Neural progenitor cell (in vitro differentiated cells): ENCODE measurements around the gene CALN1. TPM values are rescaled to one million over a fixed set of nuclear protein-coding genes. Genes with fewer than 3 reads are reported as not detected.

Experiments
- DNase-seq: peaks from one replicate; pipeline ENCODE4 v3.0.0-alpha.2; 2016; ENCODE audit warnings: low spot score
- H2AFZ ChIP-seq: fragments of 200-600 bp; sonication (generic); replicated peaks from 2 replicates; pipeline ENCODE4 v1.6.1; 2016; ENCODE audit warnings: antibody characterized with exemption
- H3F3A ChIP-seq: fragments of 200-600 bp; sonication (generic); 2 replicates; pipeline ENCODE4 v1.6.1; 2016; ENCODE audit warnings: antibody characterized with exemption, low read depth
- H3K27ac ChIP-seq: fragments of 200-600 bp; sonication (generic); 2 replicates; pipeline ENCODE4 v1.5.1; 2016; ENCODE audit warnings: mild to moderate bottlenecking
- H3K27me3 ChIP-seq: fragments of 200-600 bp; sonication (generic); 2 replicates; pipeline ENCODE4 v1.6.1; 2016; ENCODE audit warnings: mild to moderate bottlenecking, moderate library complexity
- H3K36me3 ChIP-seq: fragments of 200-600 bp; sonication (generic); 2 replicates; pipeline ENCODE4 v1.5.1; 2016
- H3K4me1 ChIP-seq: fragments of 200-600 bp; sonication (generic); 2 replicates; pipeline ENCODE4 v1.6.1; 2016; ENCODE audit warnings: mixed run types
- H3K4me2 ChIP-seq: fragments of 200-600 bp; sonication (generic); 2 replicates; pipeline ENCODE4 v1.6.1; 2016
- H3K4me3 ChIP-seq: fragments of 200-600 bp; sonication (generic); 2 replicates; pipeline ENCODE4 v1.5.1; 2016
- H3K79me2 ChIP-seq: fragments of 200-600 bp; sonication (generic); 2 replicates; pipeline ENCODE4 v1.6.1; 2016; ENCODE audit warnings: low read depth
- H3K9ac ChIP-seq: fragments of 200-600 bp; sonication (generic); 2 replicates; pipeline ENCODE4 v1.6.1; 2016
- H3K9me3 ChIP-seq: fragments of 200-600 bp; sonication (generic); 2 replicates; pipeline ENCODE4 v1.5.1; 2016; ENCODE audit warnings: low read depth
- H4K20me1 ChIP-seq: fragments of 200-600 bp; sonication (generic); 2 replicates; pipeline ENCODE4 v1.6.1; 2016; ENCODE audit warnings: low read depth
- H3K27ac Mint-ChIP-seq: 3 replicates; pipeline ENCODE4 v1.8.0; 2021; ENCODE audit warnings: mixed read lengths
- H3K27me3 Mint-ChIP-seq: 2 replicates; pipeline ENCODE4 v1.8.0; 2022; ENCODE audit warnings: low read depth, mild to moderate bottlenecking, inconsistent platforms, moderate library complexity, mixed read lengths; ENCODE audit not compliant: insufficient read depth
- H3K36me3 Mint-ChIP-seq: 3 replicates; pipeline ENCODE4 v1.8.0; 2021; ENCODE audit warnings: mixed read lengths
- H3K4me1 Mint-ChIP-seq: 3 replicates; pipeline ENCODE4 v1.8.0; 2021; ENCODE audit warnings: mixed read lengths
- H3K4me3 Mint-ChIP-seq: 3 replicates; pipeline ENCODE4 v1.8.0; 2021; ENCODE audit warnings: mild to moderate bottlenecking, moderate library complexity, mixed read lengths
- H3K9me3 Mint-ChIP-seq: 3 replicates; pipeline ENCODE4 v1.8.0; 2020; ENCODE audit warnings: mixed read lengths
- EZH2 ChIP-seq: fragments of 200-600 bp; sonication (generic); IDR thresholded peaks from 2 replicates; pipeline ENCODE4 v1.6.1; 2017; ENCODE audit warnings: antibody characterized with exemption, mild to moderate bottlenecking, moderate library complexity
- EZH2phosphoT487 ChIP-seq: fragments of 200-600 bp; sonication (generic); IDR thresholded peaks from 2 replicates; pipeline ENCODE4 v1.6.1; 2017; ENCODE audit warnings: antibody characterized with exemption
- total RNA-seq: library from RNA; depleted of rRNA; stranded (reverse); fragments of >200 nt; gene quantifications from 2 replicates; pipeline ENCODE4 v1.2.3, GENCODE V29; 2015; ENCODE audit warnings: low replicate concordance
- TF ChIP-seq, protein P1 (sequence below): fragments of 200-600 bp; sonication (generic); IDR thresholded peaks from 2 replicates; pipeline ENCODE4 v1.5.1; 2017; ENCODE audit warnings: antibody characterized with exemption, mild to moderate bottlenecking

Gene CALN1
- total RNA-seq, 1 donor from 2014 or later: 3.1 TPM

- H3K4me1 ChIP-seq: no peaks in the 10 kb centered on the region
- no peak overlapping the region for H2AFZ ChIP-seq
- H3K36me3 Mint-ChIP-seq: no peaks in the 10 kb centered on the region
- no peaks in the 10 kb centered on the region for H3K9me3 ChIP-seq
- no peak overlapping the region for H3K27ac ChIP-seq
- H3K9ac ChIP-seq: no peak overlapping the region
- no peaks in the 10 kb centered on the region for H3K4me1 Mint-ChIP-seq
- H3K4me3 Mint-ChIP-seq: no peak overlapping the region
- H3K36me3 ChIP-seq: no peaks in the 10 kb centered on the region
- H3K27me3 Mint-ChIP-seq: no peaks in the 10 kb centered on the region
- no peak overlapping the region for H3K4me2 ChIP-seq
- H3K27me3 ChIP-seq: no peaks in the 10 kb centered on the region
- H3K27ac Mint-ChIP-seq: no peak overlapping the region
- no peaks in the 10 kb centered on the region for H3K79me2 ChIP-seq
- no peak for DNase-seq
- H3K4me3 ChIP-seq: no peak overlapping the region
- no peaks in the 10 kb centered on the region for H4K20me1 ChIP-seq
- no peaks in the 10 kb centered on the region for H3F3A ChIP-seq
- peaks cover 7% of the 10 kb centered on the region for H3K9me3 Mint-ChIP-seq
- TF ChIP-seq EZH2: no peak
- TF ChIP-seq EZH2phosphoT487: no peak
- TF ChIP-seq, protein P1, sequence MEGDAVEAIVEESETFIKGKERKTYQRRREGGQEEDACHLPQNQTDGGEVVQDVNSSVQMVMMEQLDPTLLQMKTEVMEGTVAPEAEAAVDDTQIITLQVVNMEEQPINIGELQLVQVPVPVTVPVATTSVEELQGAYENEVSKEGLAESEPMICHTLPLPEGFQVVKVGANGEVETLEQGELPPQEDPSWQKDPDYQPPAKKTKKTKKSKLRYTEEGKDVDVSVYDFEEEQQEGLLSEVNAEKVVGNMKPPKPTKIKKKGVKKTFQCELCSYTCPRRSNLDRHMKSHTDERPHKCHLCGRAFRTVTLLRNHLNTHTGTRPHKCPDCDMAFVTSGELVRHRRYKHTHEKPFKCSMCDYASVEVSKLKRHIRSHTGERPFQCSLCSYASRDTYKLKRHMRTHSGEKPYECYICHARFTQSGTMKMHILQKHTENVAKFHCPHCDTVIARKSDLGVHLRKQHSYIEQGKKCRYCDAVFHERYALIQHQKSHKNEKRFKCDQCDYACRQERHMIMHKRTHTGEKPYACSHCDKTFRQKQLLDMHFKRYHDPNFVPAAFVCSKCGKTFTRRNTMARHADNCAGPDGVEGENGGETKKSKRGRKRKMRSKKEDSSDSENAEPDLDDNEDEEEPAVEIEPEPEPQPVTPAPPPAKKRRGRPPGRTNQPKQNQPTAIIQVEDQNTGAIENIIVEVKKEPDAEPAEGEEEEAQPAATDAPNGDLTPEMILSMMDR: no peak
Observed at GRCh38 chr7:72292794-72293193, 119.3 kb downstream of the CALN1 start.

DNA sequence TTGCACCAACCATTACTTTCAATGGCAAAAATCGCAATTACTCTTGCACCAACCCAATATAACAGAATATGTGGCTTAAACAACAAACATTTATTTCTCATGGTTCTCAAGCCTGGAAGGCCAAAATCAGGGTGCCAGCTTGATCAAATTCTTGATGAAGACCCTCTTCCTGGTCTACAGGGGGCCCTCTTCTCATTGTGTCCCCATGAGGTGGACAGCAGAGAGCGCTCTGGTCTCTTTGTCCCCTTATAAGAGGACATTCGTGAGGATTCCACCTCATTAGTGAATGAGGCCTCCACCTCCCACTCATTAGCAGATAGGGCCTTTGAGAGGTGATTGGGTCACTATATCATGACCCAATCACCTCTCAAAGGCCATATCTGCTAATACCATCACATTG lies 120.0 kb downstream of the CALN1 start:
- TF ChIP-seq EZH2: no peak
- H3K36me3 Mint-ChIP-seq: no peaks in the 10 kb centered on the region
- H3K4me3 Mint-ChIP-seq: no peak overlapping the region
- Histone ChIP-seq H3K36me3 (no peaks in the 10 kb centered on the region), H3K4me2 (no peak overlapping the region), H3K9me3 (no peaks in the 10 kb centered on the region), H3F3A (no peaks in the 10 kb centered on the region), H2AFZ (no peak overlapping the region), H3K27me3 (no peaks in the 10 kb centered on the region), H3K27ac (no peak overlapping the region), H3K9ac (no peak overlapping the region), H3K79me2 (no peaks in the 10 kb centered on the region), H3K4me3 (no peak overlapping the region), H3K4me1 (no peaks in the 10 kb centered on the region), H4K20me1 (no peaks in the 10 kb centered on the region)
- no peak overlapping the region for H3K27ac Mint-ChIP-seq
- peaks cover 7% of the 10 kb centered on the region for H3K9me3 Mint-ChIP-seq
- DNase-seq: no peak
- H3K27me3 Mint-ChIP-seq: no peaks in the 10 kb centered on the region
- H3K4me1 Mint-ChIP-seq: no peaks in the 10 kb centered on the region

DNA sequence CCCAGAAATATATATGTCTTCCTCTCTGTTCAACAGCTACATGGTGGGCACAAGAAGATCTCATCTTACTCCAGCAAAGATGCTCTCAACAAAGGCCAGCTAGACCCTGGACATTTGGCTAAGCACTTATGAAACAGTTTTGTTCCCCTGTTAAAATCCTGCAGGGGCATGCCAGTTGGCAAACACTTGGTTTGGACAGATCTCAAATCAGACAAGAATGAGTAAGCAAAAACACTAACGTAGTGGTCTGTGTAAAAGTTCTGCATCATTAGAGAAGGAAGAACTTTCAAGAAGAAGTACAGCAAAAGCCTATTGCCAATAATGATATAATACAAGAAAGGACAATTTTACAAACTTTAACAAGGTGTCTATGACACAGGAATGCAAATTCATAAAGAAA lies 125.6 kb downstream of the CALN1 start:
- no peak for TF ChIP-seq EZH2
- no peak for TF ChIP-seq EZH2phosphoT487
- TF ChIP-seq, protein P1: no peak
- Histone ChIP-seq H4K20me1 (no peaks in the 10 kb centered on the region), H3K9ac (no peak overlapping the region), H3F3A (no peaks in the 10 kb centered on the region), H3K4me2 (no peak overlapping the region), H3K4me3 (no peak overlapping the region), H3K79me2 (no peaks in the 10 kb centered on the region), H3K27ac (no peak overlapping the region), H3K36me3 (no peaks in the 10 kb centered on the region), H3K27me3 (no peaks in the 10 kb centered on the region), H2AFZ (no peak overlapping the region), H3K4me1 (no peaks in the 10 kb centered on the region), H3K9me3 (no peaks in the 10 kb centered on the region)
- H3K27ac Mint-ChIP-seq: no peak overlapping the region
- H3K9me3 Mint-ChIP-seq: peaks cover 12% of the 10 kb centered on the region
- no peak for DNase-seq
- no peaks in the 10 kb centered on the region for H3K36me3 Mint-ChIP-seq
- no peak overlapping the region for H3K4me3 Mint-ChIP-seq
- no peaks in the 10 kb centered on the region for H3K27me3 Mint-ChIP-seq
- no peaks in the 10 kb centered on the region for H3K4me1 Mint-ChIP-seq

- Histone ChIP-seq H3K4me3 (no peak overlapping the region), H3K36me3 (no peaks in the 10 kb centered on the region), H3K4me2 (no peak overlapping the region), H2AFZ (no peak overlapping the region), H3K79me2 (no peaks in the 10 kb centered on the region), H3K27ac (no peak overlapping the region), H3F3A (no peaks in the 10 kb centered on the region), H3K27me3 (no peaks in the 10 kb centered on the region), H3K9me3 (no peaks in the 10 kb centered on the region), H3K4me1 (no peaks in the 10 kb centered on the region), H3K9ac (no peak overlapping the region), H4K20me1 (no peaks in the 10 kb centered on the region)
- Mint-ChIP-seq H3K4me1 (no peaks in the 10 kb centered on the region), H3K27me3 (no peaks in the 10 kb centered on the region), H3K36me3 (no peaks in the 10 kb centered on the region), H3K27ac (no peak overlapping the region), H3K9me3 (peaks cover 9% of the 10 kb centered on the region), H3K4me3 (no peak overlapping the region)
- no peak for DNase-seq
- TF ChIP-seq EZH2phosphoT487 (no peak), EZH2 (no peak)
- TF ChIP-seq, protein P1: no peak
Observed at GRCh38 chr7:72283309-72283708, 128.8 kb downstream of the CALN1 start.
